SK-N-SH (cell line): ENCODE data around the gene LYRM4.

Source experiments
- EZH2phosphoT487 ChIP-seq: fragments of 200-600 bp; sonication (generic); IDR thresholded peaks from 2 replicates; pipeline ENCODE4 v1.6.1; 2017; ENCODE audit warnings: low read depth, mixed run types, mild to moderate bottlenecking, antibody characterized with exemption, moderate library complexity, borderline replicate concordance
- MEF2A ChIP-seq: IDR thresholded peaks from 2 replicates; pipeline ENCODE4 v1.4.0; 2012; ENCODE audit warnings: low read depth, borderline replicate concordance
- RAD21 ChIP-seq: IDR thresholded peaks from 2 replicates; pipeline ENCODE4 v1.6.1; 2012; ENCODE audit warnings: mild to moderate bottlenecking, low read length
- RCOR1 ChIP-seq: fragments of 150-350 bp; IDR thresholded peaks from 2 replicates; pipeline ENCODE4 v1.6.1; 2017; ENCODE audit warnings: antibody characterized with exemption, low read length
- SMC3 ChIP-seq: IDR thresholded peaks from 2 replicates; pipeline ENCODE4 v1.6.1; 2012; ENCODE audit warnings: low read depth, low read length, improper control_type of control experiment
- TF ChIP-seq, protein P1 (sequence below): fragments of 200-600 bp; sonication (generic); IDR thresholded peaks from 2 replicates; pipeline ENCODE4 v1.6.1; 2017; ENCODE audit warnings: antibody characterized with exemption, mild to moderate bottlenecking, moderate library complexity

DNA sequence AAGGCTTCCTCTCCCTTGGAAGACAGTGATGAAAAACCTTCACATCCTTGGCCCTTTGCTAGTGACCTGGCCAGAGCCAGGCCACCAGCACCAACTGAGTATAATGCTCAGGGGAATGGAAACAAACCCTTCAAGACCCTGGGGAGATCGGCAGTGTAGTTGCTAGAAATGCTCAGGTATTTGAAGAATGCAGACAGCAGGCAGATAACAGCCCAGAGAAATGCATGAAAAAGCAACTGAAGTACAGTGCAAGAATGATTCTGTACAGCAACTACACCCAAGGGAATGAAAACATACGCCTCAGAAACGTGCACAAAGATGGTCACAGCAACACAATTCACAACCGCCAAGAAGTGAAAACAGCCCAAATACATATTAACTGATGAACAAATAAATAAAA is 134.5 kb downstream of the LYRM4 start:
- no peak for TF ChIP-seq SMC3
- TF ChIP-seq, protein P1, sequence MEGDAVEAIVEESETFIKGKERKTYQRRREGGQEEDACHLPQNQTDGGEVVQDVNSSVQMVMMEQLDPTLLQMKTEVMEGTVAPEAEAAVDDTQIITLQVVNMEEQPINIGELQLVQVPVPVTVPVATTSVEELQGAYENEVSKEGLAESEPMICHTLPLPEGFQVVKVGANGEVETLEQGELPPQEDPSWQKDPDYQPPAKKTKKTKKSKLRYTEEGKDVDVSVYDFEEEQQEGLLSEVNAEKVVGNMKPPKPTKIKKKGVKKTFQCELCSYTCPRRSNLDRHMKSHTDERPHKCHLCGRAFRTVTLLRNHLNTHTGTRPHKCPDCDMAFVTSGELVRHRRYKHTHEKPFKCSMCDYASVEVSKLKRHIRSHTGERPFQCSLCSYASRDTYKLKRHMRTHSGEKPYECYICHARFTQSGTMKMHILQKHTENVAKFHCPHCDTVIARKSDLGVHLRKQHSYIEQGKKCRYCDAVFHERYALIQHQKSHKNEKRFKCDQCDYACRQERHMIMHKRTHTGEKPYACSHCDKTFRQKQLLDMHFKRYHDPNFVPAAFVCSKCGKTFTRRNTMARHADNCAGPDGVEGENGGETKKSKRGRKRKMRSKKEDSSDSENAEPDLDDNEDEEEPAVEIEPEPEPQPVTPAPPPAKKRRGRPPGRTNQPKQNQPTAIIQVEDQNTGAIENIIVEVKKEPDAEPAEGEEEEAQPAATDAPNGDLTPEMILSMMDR: no peak
- TF ChIP-seq RAD21: no peak
- TF ChIP-seq MEF2A: no peak
- no peak for TF ChIP-seq RCOR1
- no peak for TF ChIP-seq EZH2phosphoT487
